ENCODE results near the gene USP9Y. TPM values are rescaled to one million over a fixed set of nuclear protein-coding genes. Genes with fewer than 3 reads are reported as not detected.

USP9Y gene
- total and polyA plus RNA-seq, 10 donors = 0.17 to 33.5 (median 24.5) TPM; not detected in 5

DNA sequence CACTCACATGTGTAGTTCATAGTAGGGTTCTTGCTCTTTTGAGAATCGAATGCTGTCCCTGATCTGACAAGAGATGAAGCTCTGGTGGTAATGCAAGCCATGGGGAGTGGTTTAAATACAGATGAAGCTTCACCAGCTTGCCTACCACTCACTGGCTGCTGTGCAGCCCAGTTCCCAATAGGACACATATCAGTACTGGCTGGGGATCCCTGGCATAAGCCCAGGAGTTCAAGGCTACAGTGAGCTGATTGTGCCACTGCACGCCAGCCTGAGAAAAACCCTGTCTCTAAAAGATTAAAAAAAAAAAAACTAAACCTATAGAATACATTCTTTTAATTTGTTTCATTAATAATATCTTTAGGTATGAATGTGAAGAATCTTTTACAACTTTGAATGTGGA lies 136.5 kb downstream of the USP9Y start:
- 86 to 89% (median 88%) methylated on average over 2 of the region's 2 CpGs; no CpG with 5 or more reads in 2 of the 5 donors for WGBS, 5 donors
- Histone ChIP-seq H3K27ac (no peak overlapping the region), H3K4me3 (no peak overlapping the region), H3K27me3 (replicated peaks in 1 of 7) (no peaks in the 10 kb centered on the region), H3K4me1 (no peaks in the 10 kb centered on the region), H3K9me3 (no peaks in the 10 kb centered on the region), H3K36me3 (peaks cover 0 to 20% (median 0%) of the 10 kb centered on the region in 6 donors)
- intact Hi-C loops (cut with DNase I; ENCODE audit: low total_unique reads) = no loop called here
- TF ChIP-seq, protein P1, sequence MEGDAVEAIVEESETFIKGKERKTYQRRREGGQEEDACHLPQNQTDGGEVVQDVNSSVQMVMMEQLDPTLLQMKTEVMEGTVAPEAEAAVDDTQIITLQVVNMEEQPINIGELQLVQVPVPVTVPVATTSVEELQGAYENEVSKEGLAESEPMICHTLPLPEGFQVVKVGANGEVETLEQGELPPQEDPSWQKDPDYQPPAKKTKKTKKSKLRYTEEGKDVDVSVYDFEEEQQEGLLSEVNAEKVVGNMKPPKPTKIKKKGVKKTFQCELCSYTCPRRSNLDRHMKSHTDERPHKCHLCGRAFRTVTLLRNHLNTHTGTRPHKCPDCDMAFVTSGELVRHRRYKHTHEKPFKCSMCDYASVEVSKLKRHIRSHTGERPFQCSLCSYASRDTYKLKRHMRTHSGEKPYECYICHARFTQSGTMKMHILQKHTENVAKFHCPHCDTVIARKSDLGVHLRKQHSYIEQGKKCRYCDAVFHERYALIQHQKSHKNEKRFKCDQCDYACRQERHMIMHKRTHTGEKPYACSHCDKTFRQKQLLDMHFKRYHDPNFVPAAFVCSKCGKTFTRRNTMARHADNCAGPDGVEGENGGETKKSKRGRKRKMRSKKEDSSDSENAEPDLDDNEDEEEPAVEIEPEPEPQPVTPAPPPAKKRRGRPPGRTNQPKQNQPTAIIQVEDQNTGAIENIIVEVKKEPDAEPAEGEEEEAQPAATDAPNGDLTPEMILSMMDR (IDR thresholded peaks at IDR 0.05 in 8 of 11, conservative IDR thresholded peaks at IDR 0.05 in 3 of 11) = no peak
- TF ChIP-seq POLR2A (IDR thresholded peaks at IDR 0.05) (no peak), POLR2AphosphoS5 (IDR thresholded peaks at IDR 0.05) (no peak)
- no peak for DNase-seq

DNA sequence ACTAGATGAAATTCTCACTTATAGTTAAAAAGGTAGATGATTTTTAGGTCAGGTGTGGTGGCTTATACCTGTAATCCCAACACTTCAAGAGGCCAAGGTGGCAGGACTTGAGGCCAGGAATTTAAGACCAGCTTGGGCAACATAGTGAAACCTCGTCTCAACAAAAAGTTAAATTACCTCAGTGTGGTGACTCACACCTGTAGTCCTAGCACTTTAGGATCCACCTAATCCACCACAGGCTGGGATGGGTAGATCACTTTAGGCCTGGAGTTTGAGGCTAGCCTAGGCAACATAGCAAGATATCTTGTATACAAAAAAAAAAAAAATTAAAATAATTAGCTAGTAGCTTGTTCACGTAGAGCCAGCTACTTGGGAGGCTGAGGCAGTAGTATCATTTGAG lies 140.3 kb downstream of the USP9Y start:
- no peak for DNase-seq
- intact Hi-C loops (cut with DNase I; ENCODE audit: low total_unique reads) = no loop called here
- no peaks in the 10 kb centered on the region for H3K27me3 ChIP-seq (replicated peaks in 1 of 7)
- H3K9me3 ChIP-seq = no peaks in the 10 kb centered on the region
- H3K27ac ChIP-seq = no peak overlapping the region
- no peaks in the 10 kb centered on the region for H3K4me1 ChIP-seq
- TF ChIP-seq POLR2AphosphoS5 (IDR thresholded peaks at IDR 0.05) = no peak
- TF ChIP-seq, protein P1 (IDR thresholded peaks at IDR 0.05 in 8 of 11, conservative IDR thresholded peaks at IDR 0.05 in 3 of 11) = no peak
- TF ChIP-seq POLR2A (IDR thresholded peaks at IDR 0.05) = no peak
- 81 to 96% (median 95%) methylated on average over 2 of the region's 2 CpGs; no CpG with 5 or more reads in 2 of the 5 donors for WGBS, 5 donors
- peaks cover 0 to 21% (median 0%) of the 10 kb centered on the region in 6 donors for H3K36me3 ChIP-seq
- no peak overlapping the region for H3K4me3 ChIP-seq

DNA sequence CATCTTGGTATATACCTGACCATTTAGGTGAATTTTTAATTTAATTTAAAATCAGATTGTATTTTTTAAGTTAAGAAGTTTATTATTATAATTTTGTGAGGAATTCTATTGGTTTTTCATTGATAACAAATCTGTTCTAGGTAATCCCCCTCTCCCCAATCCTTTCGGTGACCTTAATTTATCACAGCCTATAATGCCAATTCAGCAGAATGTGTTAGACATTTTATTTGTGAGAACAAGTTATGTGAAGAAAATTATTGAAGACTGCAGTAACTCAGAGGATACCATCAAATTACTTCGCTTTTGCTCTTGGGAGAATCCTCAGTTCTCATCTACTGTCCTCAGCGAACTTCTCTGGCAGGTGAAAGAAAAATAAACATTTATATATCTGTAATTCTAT lies 145.8 kb downstream of the USP9Y start:
- H3K27me3 ChIP-seq (replicated peaks in 1 of 7) = no peaks in the 10 kb centered on the region
- H3K9me3 ChIP-seq = no peaks in the 10 kb centered on the region
- no peak for TF ChIP-seq POLR2A (IDR thresholded peaks at IDR 0.05)
- TF ChIP-seq, protein P1 (IDR thresholded peaks at IDR 0.05 in 8 of 11, conservative IDR thresholded peaks at IDR 0.05 in 3 of 11) = no peak
- TF ChIP-seq POLR2AphosphoS5 (IDR thresholded peaks at IDR 0.05) = no peak
- intact Hi-C loops (cut with DNase I; ENCODE audit: low total_unique reads) = no loop called here
- no peaks in the 10 kb centered on the region for H3K4me1 ChIP-seq
- peaks cover 0 to 28% (median 0%) of the 10 kb centered on the region in 6 donors for H3K36me3 ChIP-seq
- no peak for DNase-seq
- H3K27ac ChIP-seq = no peak overlapping the region
- H3K4me3 ChIP-seq = no peak overlapping the region
- WGBS, 5 donors = 96 to 100% (median 97%) methylated on average over 3 of the region's 3 CpGs; no CpG with 5 or more reads in 2 of the 5 donors

DNA sequence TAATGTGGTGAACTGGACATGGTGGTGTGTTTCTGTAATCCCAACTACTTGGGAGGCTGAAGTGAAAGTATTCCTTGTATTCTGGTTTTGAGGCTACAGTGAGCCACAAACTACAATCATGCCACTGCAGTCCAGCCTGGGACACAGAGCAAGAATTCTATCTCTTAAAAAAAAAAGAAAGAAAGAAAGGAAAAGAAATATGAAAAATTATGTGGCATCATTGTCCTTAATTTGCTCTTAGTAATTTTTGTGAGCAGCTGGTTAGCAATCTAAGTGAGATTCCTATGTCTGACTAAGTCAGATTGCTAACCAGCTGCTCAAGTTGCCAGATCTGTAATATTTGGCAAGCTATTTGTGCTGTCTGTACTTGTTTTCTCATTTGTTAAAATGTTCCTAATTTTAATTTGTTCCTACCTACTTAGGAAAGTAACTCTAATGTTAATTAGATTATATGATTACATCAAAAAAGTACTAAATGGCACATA lies 154.8 kb downstream of the USP9Y start:
- Histone ChIP-seq H3K4me1 (no peaks in the 10 kb centered on the region), H3K36me3 (peaks cover 0 to 62% (median 0%) of the 10 kb centered on the region in 6 donors), H3K4me3 (no peak overlapping the region), H3K27me3 (replicated peaks in 1 of 7) (no peaks in the 10 kb centered on the region), H3K27ac (no peak overlapping the region), H3K9me3 (no peaks in the 10 kb centered on the region)
- TF ChIP-seq POLR2A (IDR thresholded peaks at IDR 0.05) = no peak
- no peak for TF ChIP-seq POLR2AphosphoS5 (IDR thresholded peaks at IDR 0.05)
- TF ChIP-seq, protein P1 (IDR thresholded peaks at IDR 0.05 in 8 of 11, conservative IDR thresholded peaks at IDR 0.05 in 3 of 11) = no peak
- no peak for DNase-seq
- intact Hi-C loops (cut with DNase I; ENCODE audit: low total_unique reads) = no loop called here

Measured in spleen (tissue), 11 donors.